NCI-H1694 (cell line): Measurements from ENCODE around the gene KCNIP3.
"Not testable (repeated sequence)": the region's sequence is repeated elsewhere in the genome, so short reads cannot be mapped to it uniquely, and the experiment has no call there.

ENCODE experiments used
- DNase-seq: peaks from one replicate; lab custom pipeline; 2025; lab: John Stamatoyannopoulos, UW

Gene KCNIP3

DNA sequence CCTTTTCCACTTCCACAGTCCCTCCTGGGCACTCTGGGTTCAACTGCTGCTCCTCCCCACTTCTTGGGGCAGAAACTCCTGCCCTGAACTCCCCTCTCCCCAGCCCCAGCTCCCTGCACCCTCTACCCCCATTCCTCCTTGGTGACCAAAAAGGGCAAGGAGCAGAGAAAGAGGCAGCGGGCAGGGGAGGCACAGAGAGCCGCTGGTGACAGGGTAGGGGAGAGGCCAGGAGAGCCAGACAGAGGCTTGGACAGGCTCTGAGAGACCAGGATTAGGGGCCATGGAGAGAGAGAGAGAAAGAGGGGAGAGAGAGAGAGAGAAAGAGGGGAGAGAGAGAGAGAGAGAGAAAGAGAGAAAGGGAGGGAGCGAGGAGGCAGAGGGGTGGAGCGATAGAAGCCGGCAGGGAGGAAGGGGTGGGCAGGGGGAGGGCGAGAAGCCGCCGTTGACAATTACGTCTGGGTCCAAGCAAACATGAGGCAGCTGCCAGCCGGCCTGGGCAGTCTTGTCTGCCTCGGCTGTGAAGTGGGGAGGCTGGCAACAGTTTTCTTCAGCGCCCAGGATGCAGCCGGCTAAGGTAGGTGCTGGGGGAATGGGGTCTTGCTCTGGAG, at the start of gene KCNIP3:
TSS of gene KCNIP3 (plus strand) at position 468 of the 608 bp plus-strand sequence. CDS start at position 560, 92 bp downstream.
- DNase-seq = peak; percentile 51

DNA sequence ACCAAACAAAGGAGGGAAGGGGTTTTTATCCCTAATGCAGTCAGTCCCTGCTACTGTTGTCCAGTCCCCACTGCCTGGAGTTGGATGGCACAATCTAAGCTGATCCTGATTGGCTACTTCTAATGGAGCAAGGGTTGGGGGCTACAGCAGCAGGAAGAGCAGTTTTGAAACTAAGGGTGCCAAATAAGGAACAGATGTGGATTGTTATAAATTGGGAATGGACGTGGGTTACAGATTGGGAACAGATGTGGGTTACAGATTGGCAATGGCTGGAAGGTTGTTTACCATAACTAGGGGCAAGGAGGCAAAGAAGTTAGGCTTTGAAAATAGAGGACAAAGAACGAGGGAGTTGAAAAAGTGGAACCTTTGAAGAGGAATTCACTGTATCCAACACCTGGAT, 38.9 kb upstream of the KCNIP3 start:
- DNase-seq = no peak

GRCh38 chr2:95260028-95261023, 36.8 kb upstream of the KCNIP3 start:
- DNase-seq = peak; percentile 1

DNA sequence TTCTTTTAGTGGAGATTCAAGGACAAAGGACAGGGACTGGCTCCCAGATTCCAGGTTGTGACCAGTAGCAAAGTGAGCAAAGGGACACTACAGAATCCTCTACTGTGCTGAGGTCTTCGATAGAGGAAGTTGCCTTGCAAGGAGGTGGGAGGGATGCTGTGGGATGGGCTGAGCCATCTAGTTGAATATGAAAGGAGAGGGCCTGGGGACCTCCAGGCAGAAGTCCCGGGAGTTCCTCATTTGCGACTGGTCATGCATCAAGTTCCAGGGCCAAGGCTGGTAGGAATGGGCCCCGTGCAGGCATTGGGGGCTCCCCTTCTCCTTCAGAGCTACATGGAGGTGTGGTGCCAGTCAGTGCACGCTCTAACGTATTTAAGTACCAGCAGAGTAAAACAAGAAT, 35.5 kb upstream of the KCNIP3 start:
- no peak for DNase-seq

GRCh38 chr2:95262896-95263542, 34.1 kb upstream of the KCNIP3 start:
- DNase-seq = no peak

- DNase-seq = peak; percentile 65
Measured at GRCh38 chr2:95264624-95265023, 32.5 kb upstream of the KCNIP3 start.

DNA sequence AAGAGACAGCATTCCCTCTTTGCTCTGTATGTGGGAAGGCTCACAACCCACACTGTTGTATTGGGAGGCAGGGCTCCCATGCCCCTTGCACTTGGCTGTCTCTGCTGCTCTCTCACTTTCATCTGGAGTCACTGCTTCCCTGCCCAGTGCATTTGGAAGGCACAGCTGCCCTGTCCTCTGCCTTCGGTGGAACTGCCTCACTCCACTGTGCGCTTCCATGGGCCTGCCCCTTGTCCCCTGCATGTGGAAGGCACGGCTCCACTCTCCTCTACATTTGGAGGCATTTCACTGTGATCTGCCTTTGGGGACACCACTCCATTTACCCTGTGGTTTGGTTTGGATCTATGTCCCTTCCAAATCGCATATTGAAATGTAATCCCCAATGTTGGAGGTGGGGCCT, 32.0 kb upstream of the KCNIP3 start:
- no peak for DNase-seq

GRCh38 chr2:95266781-95267430, 30.2 kb upstream of the KCNIP3 start:
- DNase-seq = no peak

DNA sequence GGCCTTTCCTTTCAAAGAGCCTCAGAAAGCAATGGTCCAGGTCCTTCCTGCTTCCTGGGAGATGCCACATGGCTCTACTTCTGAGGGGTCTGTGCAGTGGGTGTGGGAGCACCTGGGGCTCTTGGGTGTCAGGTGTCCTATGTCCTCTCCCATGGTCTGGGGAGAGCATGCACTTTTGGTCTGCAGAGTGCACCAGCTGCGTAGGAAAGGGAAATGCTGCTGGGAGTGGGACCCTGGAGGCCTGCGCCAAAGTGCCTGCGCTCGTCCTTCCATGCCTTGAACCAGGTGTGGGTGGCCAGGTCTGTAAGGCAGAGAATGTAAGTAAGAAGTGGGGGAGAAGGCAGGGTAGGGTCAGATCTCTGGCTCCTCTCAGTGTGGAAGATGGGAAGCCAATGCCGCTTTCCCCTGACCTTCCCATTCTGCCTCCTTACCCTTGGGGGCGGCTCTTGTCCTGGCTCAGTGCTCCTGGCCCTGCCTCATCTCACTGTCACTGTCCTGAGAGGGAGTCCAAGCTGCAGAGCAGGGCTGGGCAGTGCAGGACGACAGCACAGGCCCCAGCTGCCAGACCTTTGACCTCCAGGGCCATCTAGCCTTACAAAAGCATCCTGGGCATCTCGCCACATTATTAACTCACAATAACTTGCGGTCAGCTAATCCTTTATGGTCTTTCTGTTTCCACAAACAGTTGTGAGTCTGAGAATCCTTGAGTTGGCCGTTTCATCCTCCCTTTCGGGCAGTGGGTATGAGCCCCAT, 29.5 kb upstream of the KCNIP3 start:
- DNase-seq = no peak

- DNase-seq = no peak
Measured at GRCh38 chr2:95268211-95269035, 28.7 kb upstream of the KCNIP3 start.

DNA sequence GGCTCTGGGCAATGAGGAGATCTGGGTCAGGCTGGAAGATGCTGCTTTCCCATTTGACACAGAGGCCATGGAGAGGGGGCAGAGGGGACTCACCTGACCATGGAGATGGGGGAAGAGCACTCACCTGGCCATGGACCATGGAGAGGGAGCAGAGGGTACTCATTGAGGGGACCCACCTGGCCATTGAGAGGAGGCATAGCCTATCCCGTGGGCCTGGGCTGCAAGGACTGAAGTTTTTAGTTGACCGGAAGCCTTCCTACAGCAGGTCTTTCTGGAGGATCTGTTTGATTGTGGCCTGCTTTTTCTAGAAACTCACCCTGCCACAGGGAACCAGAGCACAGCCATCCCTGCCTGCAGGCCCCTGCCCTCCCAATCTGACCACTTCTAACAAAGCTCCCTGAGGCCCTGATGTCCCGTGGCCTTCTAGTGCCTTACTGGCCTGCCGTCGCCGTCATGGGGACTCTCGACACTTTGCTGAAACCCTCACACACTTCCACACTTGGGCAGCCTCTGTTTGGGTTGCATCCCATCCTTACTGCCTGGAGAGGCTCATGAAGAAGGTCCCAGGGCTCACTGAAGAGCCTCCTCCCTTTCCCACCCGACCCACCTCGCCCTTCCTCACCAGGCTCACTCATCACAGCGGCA, 28.0 kb upstream of the KCNIP3 start:
- no peak for DNase-seq

GRCh38 chr2:95269745-95270144, 27.4 kb upstream of the KCNIP3 start:
- not testable (repeated sequence) for DNase-seq

GRCh38 chr2:95270541-95271081, 26.5 kb upstream of the KCNIP3 start:
- DNase-seq = no peak

GRCh38 chr2:95271381-95271971, 25.7 kb upstream of the KCNIP3 start:
- no peak for DNase-seq

DNA sequence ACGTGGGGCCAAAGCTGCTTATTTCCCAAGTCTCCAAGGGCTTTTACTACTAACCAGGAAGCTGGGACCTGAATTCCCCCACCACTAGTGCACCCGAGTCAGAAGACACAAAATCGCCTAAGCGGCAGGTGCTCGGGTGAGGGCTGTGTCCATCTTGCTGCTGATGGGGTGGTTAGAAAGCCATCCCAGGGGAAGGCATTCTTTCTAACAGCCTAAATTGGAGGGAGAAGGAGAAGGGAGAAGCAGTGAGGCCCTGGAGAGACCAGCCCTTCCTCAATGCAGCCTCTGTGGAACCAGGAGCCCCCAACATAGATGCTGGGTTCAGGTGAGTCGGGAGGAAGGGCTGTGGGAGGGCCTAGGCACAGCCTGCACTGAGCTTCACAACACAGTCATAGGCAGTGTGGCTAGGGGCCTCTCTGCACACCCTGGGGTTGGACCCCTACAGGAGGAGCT, 24.8 kb upstream of the KCNIP3 start:
- DNase-seq = no peak

DNA sequence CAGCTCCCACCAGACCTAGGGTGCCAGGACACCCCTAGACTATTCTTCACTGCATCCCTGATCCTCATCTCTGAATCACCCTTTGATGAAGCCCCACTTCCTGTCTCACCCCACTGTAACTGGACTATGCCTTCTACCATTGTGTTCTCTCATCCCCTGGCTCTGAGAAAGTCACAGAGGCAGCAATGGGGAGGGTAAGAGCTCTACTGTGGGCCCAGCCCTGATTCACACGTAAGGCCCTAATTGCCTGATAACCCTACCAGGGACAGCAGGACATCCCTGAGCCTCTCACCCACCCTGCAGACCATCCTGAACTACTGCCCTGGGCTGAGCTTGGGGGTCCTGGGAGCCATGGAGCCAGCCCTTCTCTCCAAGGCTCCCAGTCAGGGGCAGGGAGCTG, 24.4 kb upstream of the KCNIP3 start:
- DNase-seq = no peak

- DNase-seq = no peak
Measured at GRCh38 chr2:95273566-95274290, 23.4 kb upstream of the KCNIP3 start.

DNA sequence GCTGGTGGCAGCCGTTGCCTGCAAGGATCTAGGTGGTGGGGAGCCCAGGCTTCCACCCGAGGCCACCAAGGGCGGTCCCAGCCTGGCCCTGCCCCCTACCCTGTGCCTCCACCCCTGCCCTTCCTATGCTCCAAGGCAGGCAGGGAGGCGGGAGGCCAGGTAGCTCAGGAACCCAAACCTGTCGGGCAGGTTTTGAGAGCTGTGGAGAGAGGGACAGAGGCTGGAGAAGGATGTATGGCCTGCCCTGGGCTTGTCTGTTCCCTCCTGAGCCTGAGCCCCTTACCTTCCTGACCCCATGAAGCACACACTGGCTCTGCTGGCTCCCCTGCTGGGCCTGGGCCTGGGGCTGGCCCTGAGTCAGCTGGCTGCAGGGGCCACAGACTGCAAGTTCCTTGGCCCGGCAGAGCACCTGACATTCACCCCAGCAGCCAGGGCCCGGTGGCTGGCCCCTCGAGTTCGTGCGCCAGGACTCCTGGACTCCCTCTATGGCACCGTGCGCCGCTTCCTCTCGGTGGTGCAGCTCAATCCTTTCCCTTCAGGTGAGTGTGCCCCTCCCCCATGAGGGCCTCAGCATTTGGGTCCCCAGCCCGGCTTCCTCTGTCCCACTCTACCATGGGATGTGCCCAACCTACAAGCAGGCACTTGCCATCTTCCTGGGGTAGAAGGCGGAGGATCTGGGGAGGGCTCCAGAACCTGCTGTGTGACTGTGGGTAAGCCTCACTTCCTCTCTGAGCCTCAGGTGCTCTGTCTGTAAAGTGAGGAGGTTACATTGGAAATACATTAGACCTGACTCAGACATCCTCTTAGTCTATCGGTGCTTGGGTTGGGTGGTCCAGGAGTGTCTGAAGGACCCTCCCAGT, 22.6 kb upstream of the KCNIP3 start, which contains the start of gene PROM2:
TSS of gene PROM2 (plus strand) at position 159 of the 860 bp plus-strand sequence. CDS start at position 296, 137 bp downstream.
- DNase-seq = no peak
